Measurements from ENCODE around the gene NKAIN2.

DNA sequence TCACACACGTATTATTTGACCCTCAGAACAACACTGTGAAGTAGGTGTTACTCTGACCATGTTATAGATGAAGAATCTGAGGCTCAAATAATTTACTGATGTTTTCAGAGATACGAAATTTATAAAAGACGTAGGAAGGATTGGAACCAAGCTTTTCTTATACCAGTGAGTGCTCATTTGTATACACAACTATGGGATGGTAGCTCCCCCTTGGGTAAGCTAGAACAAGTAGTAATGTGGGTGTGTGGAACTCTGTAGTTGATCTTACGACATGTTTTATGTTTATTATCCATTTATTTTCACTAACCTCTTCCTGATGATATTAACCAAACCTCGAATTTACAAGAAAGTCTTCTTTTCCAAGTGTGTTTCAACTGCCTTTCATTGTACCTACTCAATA lies 248.5 kb downstream of the NKAIN2 start:
- TF ChIP-seq, protein P1, sequence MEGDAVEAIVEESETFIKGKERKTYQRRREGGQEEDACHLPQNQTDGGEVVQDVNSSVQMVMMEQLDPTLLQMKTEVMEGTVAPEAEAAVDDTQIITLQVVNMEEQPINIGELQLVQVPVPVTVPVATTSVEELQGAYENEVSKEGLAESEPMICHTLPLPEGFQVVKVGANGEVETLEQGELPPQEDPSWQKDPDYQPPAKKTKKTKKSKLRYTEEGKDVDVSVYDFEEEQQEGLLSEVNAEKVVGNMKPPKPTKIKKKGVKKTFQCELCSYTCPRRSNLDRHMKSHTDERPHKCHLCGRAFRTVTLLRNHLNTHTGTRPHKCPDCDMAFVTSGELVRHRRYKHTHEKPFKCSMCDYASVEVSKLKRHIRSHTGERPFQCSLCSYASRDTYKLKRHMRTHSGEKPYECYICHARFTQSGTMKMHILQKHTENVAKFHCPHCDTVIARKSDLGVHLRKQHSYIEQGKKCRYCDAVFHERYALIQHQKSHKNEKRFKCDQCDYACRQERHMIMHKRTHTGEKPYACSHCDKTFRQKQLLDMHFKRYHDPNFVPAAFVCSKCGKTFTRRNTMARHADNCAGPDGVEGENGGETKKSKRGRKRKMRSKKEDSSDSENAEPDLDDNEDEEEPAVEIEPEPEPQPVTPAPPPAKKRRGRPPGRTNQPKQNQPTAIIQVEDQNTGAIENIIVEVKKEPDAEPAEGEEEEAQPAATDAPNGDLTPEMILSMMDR (IDR thresholded peaks at IDR 0.05 in 4 of 5, conservative IDR thresholded peaks at IDR 0.05 in 1 of 5), result no peak
- TF ChIP-seq POLR2A (IDR thresholded peaks at IDR 0.05), result no peak
